Sigmoid colon (tissue), 7 donors: ENCODE data around the gene LYSMD1. TPM values are rescaled to one million over a fixed set of nuclear protein-coding genes. Genes with fewer than 3 reads are reported as not detected.

ENCODE experiments used
- DNase-seq: peaks from one replicate; pipeline ENCODE4 v3.0.0-alpha.2; 2019
- H3K27ac ChIP-seq, 4 donors: fragments of 200-600 bp; sonication (generic); one replicate each; pipeline ENCODE4 v1.5.1; 2016 to 2019; ENCODE audit warnings: mild to moderate bottlenecking in 1 of 4
- H3K27me3 ChIP-seq, 3 donors: fragments of 200-600 bp; sonication (generic); one replicate each; pipeline ENCODE4 v1.5.1; 2019; ENCODE audit warnings: mild to moderate bottlenecking in 1 of 3
- H3K36me3 ChIP-seq, 4 donors: fragments of 200-600 bp; sonication (generic); one replicate each; pipeline ENCODE4 v1.5.1; 2016 to 2019
- H3K4me1 ChIP-seq, 4 donors: fragments of 200-600 bp; sonication (generic); one replicate each; pipeline ENCODE4 v1.5.1; 2017 to 2019
- H3K4me3 ChIP-seq, 4 donors: fragments of 200-600 bp; sonication (generic); one replicate each; pipeline ENCODE4 v1.5.1; 2017 to 2019; ENCODE audit warnings: mild to moderate bottlenecking in 2 of 4, moderate library complexity in 1 of 4
- H3K9me3 ChIP-seq, 4 donors: fragments of 200-600 bp in 3 of 4; sonication (generic) in 3 of 4; one replicate each; pipeline versions ENCODE4 v1.5.1 to v1.6.1; 2013 to 2019
- CTCF ChIP-seq, 4 experiments: fragments of 450-650 bp in 3 of 4; fragments of 200-600 bp in 1 of 4; IDR thresholded peaks; one replicate each; pipeline ENCODE4 v1.5.1; 2016 to 2019; ENCODE audit warnings: antibody characterized with exemption in 4 of 4, mild to moderate bottlenecking in 3 of 4, moderate library complexity in 2 of 4
- EP300 ChIP-seq, 4 donors: sonication (generic); formaldehyde crosslinking; IDR thresholded peaks; one replicate each; pipeline ENCODE4 v1.6.1; 2017; ENCODE audit warnings: antibody characterized with exemption in 4 of 4
- POLR2A ChIP-seq, 2 donors: fragments of 450-650 bp; IDR thresholded peaks; one replicate each; pipeline ENCODE4 v1.6.1; 2016; ENCODE audit warnings: antibody characterized with exemption in 2 of 2, mild to moderate bottlenecking in 2 of 2, moderate library complexity in 2 of 2
- POLR2AphosphoS5 ChIP-seq, 4 donors: sonication (generic); formaldehyde crosslinking; IDR thresholded peaks; one replicate each; pipeline ENCODE4 v1.6.1; 2017; ENCODE audit warnings: antibody characterized with exemption in 4 of 4
- WGBS, 2 donors: extraction: QIAGEN DNeasy Blood & Tissue Kit; methylation state at CpG; one replicate each; pipeline ENCODE4 v1.1.7; 2013; 5-methylcytosine and 5-hydroxymethylcytosine counted together
- intact Hi-C: fragments of 100-400 bp; cut with DNase I; formaldehyde crosslinking; loops from one replicate; pipeline ENCODE4 v1.15.1; 2023
- polyA plus RNA-seq, 3 donors: library from polyadenylated mRNA; stranded (reverse); fragments of 200-250 nt; gene quantifications; one replicate each; pipeline ENCODE4 v1.2.3, GENCODE V29; 2013
- total RNA-seq, 4 donors: library from RNA; depleted of rRNA; stranded (reverse); fragments of >200 nt; gene quantifications; one replicate each; pipeline ENCODE4 v1.1.0, GENCODE V29; 2016
- donor health status: healthy with polysubstance abuse.
- donor health status: Bipolar disorder and iron deficiency.
- donor health status: healthy.

LYSMD1 gene
- total and polyA plus RNA-seq, 7 donors: 4.2 to 22.7 (median 15.5) TPM

GRCh38 chr1:151133018-151133806 lies 32.5 kb downstream of the LYSMD1 start:
- no peaks in the 10 kb centered on the region for H3K27me3 ChIP-seq
- peaks cover 0 to 23% (median 12%) of the 10 kb centered on the region in 4 donors for H3K4me1 ChIP-seq
- 39 to 75% methylated on average over 65 of the region's 65 CpGs for WGBS, 2 donors
- H3K36me3 ChIP-seq: peaks cover 0 to 14% (median 0%) of the 10 kb centered on the region in 4 donors
- H3K27ac ChIP-seq: no peak overlapping the region
- H3K4me3 ChIP-seq: peak overlapping the region in 1 of 4 donors; percentile 51
- intact Hi-C loops: no loop called here
- no peak for TF ChIP-seq POLR2A (IDR thresholded peaks at IDR 0.05)
- no peak for TF ChIP-seq CTCF (IDR thresholded peaks at IDR 0.05)
- no peak for TF ChIP-seq EP300 (IDR thresholded peaks at IDR 0.05)
- no peak for TF ChIP-seq POLR2AphosphoS5 (IDR thresholded peaks at IDR 0.05)
- DNase-seq: no peak
- H3K9me3 ChIP-seq: no peaks in the 10 kb centered on the region

DNA sequence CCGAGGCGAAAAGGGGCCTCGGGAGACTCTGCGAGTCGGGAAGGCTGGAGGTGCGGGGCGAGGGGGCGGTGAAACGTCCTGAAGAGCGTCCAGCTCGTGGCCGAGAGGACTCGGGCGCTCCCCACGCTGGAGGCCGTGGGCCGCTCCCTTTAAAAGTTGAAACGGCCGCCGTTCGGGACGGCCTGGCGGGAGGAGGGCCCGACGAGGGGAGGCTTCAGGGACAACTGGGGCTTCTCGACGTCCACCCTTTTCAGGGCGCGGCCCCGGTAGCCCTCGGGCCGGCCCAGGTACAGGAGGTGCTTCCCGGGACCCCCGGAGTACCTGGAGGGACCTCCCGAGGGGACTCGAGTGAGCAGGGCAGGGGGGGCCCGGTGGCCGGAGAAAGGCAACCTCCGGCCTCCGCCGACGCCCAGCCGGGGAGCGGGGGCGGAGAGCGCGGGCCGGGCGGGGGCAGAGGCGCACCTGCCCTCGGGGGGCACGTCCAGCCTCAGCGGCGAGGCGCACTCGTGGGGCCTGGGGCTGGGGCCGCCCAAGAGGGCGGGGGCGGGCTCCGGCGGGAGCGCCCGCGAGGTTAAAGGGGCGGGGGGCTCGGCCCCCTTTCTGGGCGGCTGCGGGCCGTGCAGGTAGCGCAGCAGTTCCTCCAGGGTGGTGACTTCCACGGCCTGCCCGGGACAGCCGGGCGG lies 33.2 kb downstream of the LYSMD1 start:
- H3K4me1 ChIP-seq: peaks cover 0 to 23% (median 12%) of the 10 kb centered on the region in 4 donors
- H3K36me3 ChIP-seq: peaks cover 0 to 14% (median 0%) of the 10 kb centered on the region in 4 donors
- peak overlapping the region; percentile 22 to 51 (median 43) for H3K4me3 ChIP-seq
- 26 to 68% methylated on average over 74 of the region's 74 CpGs for WGBS, 2 donors
- intact Hi-C loops: no loop called here
- TF ChIP-seq POLR2AphosphoS5 (IDR thresholded peaks at IDR 0.05) (no peak), CTCF (IDR thresholded peaks at IDR 0.05) (no peak), EP300 (IDR thresholded peaks at IDR 0.05) (no peak), POLR2A (IDR thresholded peaks at IDR 0.05) (no peak)
- H3K27me3 ChIP-seq: no peaks in the 10 kb centered on the region
- no peaks in the 10 kb centered on the region for H3K9me3 ChIP-seq
- H3K27ac ChIP-seq: peak overlapping the region; percentile 70 to 75 (median 73)
- DNase-seq: no peak

DNA sequence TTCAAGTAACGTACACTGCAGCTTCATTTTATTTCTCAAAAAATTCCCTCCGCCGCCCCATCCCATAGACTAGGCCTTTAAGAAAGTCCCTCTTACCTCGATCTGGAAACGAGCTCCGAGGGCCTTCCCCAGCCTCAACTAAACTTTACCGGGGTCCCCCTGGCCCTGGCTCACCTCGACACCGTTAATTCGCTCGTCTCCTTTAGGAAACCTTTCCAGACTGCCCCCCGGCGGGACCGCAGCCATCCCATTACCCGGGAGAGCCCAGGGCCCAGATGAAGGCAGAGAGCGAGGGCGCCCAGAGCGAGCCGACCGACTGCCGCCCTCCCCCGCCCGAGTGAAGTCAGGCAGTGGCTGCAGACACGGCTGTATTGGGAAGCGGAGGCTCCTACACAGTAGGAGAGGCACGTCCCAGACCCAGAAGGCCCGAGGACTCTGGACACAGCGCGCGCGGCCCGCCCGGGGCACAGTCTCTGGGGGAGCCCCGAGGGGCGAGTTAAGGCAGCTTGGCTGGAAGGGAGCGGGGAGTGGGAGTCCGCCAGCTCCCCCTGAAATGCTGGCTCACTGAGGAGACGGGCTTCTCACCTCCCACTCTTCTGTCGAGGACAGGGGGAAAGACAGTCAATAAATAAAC lies 33.9 kb downstream of the LYSMD1 start:
- H3K27me3 ChIP-seq: no peaks in the 10 kb centered on the region
- peaks cover 0 to 13% (median 0%) of the 10 kb centered on the region in 4 donors for H3K36me3 ChIP-seq
- TF ChIP-seq POLR2A (IDR thresholded peaks at IDR 0.05): no peak
- TF ChIP-seq POLR2AphosphoS5 (IDR thresholded peaks at IDR 0.05): peak in 1 of 4 donors; percentile 4
- peak overlapping the region; percentile 22 to 51 (median 43) for H3K4me3 ChIP-seq
- DNase-seq: peak; percentile 74
- H3K9me3 ChIP-seq: no peaks in the 10 kb centered on the region
- 12 to 47% methylated on average over 39 of the region's 39 CpGs for WGBS, 2 donors
- peak overlapping the region; percentile 70 to 75 (median 73) for H3K27ac ChIP-seq
- peaks cover 0 to 23% (median 12%) of the 10 kb centered on the region in 4 donors for H3K4me1 ChIP-seq
- intact Hi-C loops: no loop called here

GRCh38 chr1:151130987-151131586 lies 34.6 kb downstream of the LYSMD1 start:
- peak; percentile 12 to 72 (median 58) for TF ChIP-seq POLR2AphosphoS5 (IDR thresholded peaks at IDR 0.05)
- no peak for TF ChIP-seq CTCF (IDR thresholded peaks at IDR 0.05)
- TF ChIP-seq POLR2A (IDR thresholded peaks at IDR 0.05): peak in 1 of 2 donors; percentile 9
- Histone ChIP-seq H3K9me3 (no peaks in the 10 kb centered on the region), H3K27me3 (no peaks in the 10 kb centered on the region), H3K4me1 (peaks cover 0 to 23% (median 12%) of the 10 kb centered on the region in 4 donors), H3K36me3 (peaks cover 0 to 6% (median 0%) of the 10 kb centered on the region in 4 donors), H3K4me3 (peak overlapping the region; percentile 22 to 51 (median 43)), H3K27ac (peak overlapping the region; percentile 70 to 75 (median 73))
- WGBS, 2 donors: 9 to 13% methylated on average over 45 of the region's 45 CpGs
- DNase-seq: peak; percentile 97
- intact Hi-C loops: no loop called here
